Suprapubic skin (tissue), 4 donors: ENCODE data around the gene FAM78A. TPM values are rescaled to one million over a fixed set of nuclear protein-coding genes. Genes with fewer than 3 reads are reported as not detected.
A peak's percentile ranks its signal among the peaks of the same experiment; 100 is the strongest.

Experiments
- DNase-seq, 2 donors: peaks; one replicate each; pipeline ENCODE4 v3.0.0-alpha.2; 2019; ENCODE audit warnings: low spot score in 2 of 2
- H3K27ac ChIP-seq: fragments of 200-600 bp; sonication (generic); one replicate; pipeline ENCODE4 v1.5.1; 2019
- H3K27me3 ChIP-seq: fragments of 200-600 bp; sonication (generic); one replicate; pipeline ENCODE4 v1.5.1; 2019
- H3K36me3 ChIP-seq: fragments of 200-600 bp; sonication (generic); one replicate; pipeline ENCODE4 v1.5.1; 2019
- H3K4me1 ChIP-seq: fragments of 200-600 bp; sonication (generic); one replicate; pipeline ENCODE4 v1.5.1; 2019
- H3K4me3 ChIP-seq: fragments of 200-600 bp; sonication (generic); one replicate; pipeline ENCODE4 v1.5.1; 2019; ENCODE audit warnings: mild to moderate bottlenecking
- H3K9me3 ChIP-seq: fragments of 200-600 bp; sonication (generic); one replicate; pipeline ENCODE4 v1.5.1; 2019
- EP300 ChIP-seq: sonication (generic); formaldehyde crosslinking; IDR thresholded peaks from one replicate; pipeline ENCODE4 v1.6.1; 2017; ENCODE audit warnings: antibody characterized with exemption
- POLR2A ChIP-seq, 2 donors: fragments of 450-650 bp; IDR thresholded peaks; one replicate each; pipeline ENCODE4 v1.6.1; 2017; ENCODE audit warnings: antibody characterized with exemption in 2 of 2, mild to moderate bottlenecking in 2 of 2, moderate library complexity in 2 of 2
- POLR2AphosphoS5 ChIP-seq, 3 donors: sonication (generic); formaldehyde crosslinking; IDR thresholded peaks; one replicate each; pipeline ENCODE4 v1.6.1; 2017; ENCODE audit warnings: antibody characterized with exemption in 3 of 3
- WGBS: methylation state at CpG from one replicate; pipeline ENCODE4 v1.1.5; 2018; 5-methylcytosine and 5-hydroxymethylcytosine counted together
- total RNA-seq, 4 donors: library from RNA; depleted of rRNA; stranded (reverse); fragments of >200 nt; gene quantifications; one replicate each; pipeline ENCODE4 v1.1.0, GENCODE V29; 2016
- TF ChIP-seq, protein P1 (sequence below), 2 donors: fragments of 200-600 bp in 1 of 2; fragments of 450-650 bp in 1 of 2; sonication (generic) in 1 of 2; IDR thresholded peaks; one replicate each; pipeline ENCODE4 v1.5.1; 2016 to 2019; ENCODE audit warnings: antibody characterized with exemption in 2 of 2, mild to moderate bottlenecking in 1 of 2, moderate library complexity in 1 of 2

The FAM78A gene
- total RNA-seq, 4 donors from 2014 or later: 0.81 to 2.0 (median 1.3) TPM

DNA sequence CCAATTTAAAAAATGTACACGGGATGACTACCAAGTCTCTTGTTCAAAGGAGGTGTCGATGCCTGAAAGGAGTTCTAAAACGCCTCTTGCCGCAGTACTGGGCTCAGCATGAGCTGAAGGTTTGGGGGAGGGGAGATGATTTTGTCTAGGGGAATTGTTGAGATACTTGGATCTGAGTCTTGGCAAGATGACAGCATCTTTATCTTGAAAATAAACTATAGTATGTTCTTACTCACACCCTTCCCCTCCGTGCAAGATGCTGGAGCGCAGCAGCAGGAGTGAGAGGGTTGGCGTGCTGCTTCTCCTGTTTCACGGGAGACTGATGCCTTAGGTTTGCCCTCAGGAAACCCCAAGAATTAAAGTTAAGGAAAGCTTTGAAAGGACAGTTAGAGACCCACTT lies 47.3 kb downstream of the FAM78A start:
- Histone ChIP-seq H3K4me1 (peaks cover 12% of the 10 kb centered on the region), H3K36me3 (peaks cover 51% of the 10 kb centered on the region), H3K4me3 (no peak overlapping the region), H3K27ac (no peak overlapping the region), H3K27me3 (no peaks in the 10 kb centered on the region), H3K9me3 (no peaks in the 10 kb centered on the region)
- 77% methylated on average over 8 of the region's 8 CpGs for WGBS
- TF ChIP-seq POLR2AphosphoS5 (IDR thresholded peaks at IDR 0.05): no peak
- TF ChIP-seq POLR2A (IDR thresholded peaks at IDR 0.05): no peak
- TF ChIP-seq, protein P1, sequence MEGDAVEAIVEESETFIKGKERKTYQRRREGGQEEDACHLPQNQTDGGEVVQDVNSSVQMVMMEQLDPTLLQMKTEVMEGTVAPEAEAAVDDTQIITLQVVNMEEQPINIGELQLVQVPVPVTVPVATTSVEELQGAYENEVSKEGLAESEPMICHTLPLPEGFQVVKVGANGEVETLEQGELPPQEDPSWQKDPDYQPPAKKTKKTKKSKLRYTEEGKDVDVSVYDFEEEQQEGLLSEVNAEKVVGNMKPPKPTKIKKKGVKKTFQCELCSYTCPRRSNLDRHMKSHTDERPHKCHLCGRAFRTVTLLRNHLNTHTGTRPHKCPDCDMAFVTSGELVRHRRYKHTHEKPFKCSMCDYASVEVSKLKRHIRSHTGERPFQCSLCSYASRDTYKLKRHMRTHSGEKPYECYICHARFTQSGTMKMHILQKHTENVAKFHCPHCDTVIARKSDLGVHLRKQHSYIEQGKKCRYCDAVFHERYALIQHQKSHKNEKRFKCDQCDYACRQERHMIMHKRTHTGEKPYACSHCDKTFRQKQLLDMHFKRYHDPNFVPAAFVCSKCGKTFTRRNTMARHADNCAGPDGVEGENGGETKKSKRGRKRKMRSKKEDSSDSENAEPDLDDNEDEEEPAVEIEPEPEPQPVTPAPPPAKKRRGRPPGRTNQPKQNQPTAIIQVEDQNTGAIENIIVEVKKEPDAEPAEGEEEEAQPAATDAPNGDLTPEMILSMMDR (IDR thresholded peaks at IDR 0.05): no peak
- TF ChIP-seq EP300: no peak
- no peak for DNase-seq

- peak overlapping the region; percentile 23 for H3K4me3 ChIP-seq
- TF ChIP-seq POLR2AphosphoS5 (IDR thresholded peaks at IDR 0.05): no peak
- TF ChIP-seq, protein P1 (IDR thresholded peaks at IDR 0.05): no peak
- no peak for TF ChIP-seq EP300
- no peak for TF ChIP-seq POLR2A (IDR thresholded peaks at IDR 0.05)
- WGBS: 66% methylated on average over 9 of the region's 9 CpGs
- peaks cover 12% of the 10 kb centered on the region for H3K4me1 ChIP-seq
- no peak for DNase-seq
- no peaks in the 10 kb centered on the region for H3K9me3 ChIP-seq
- no peak overlapping the region for H3K27ac ChIP-seq
- no peaks in the 10 kb centered on the region for H3K27me3 ChIP-seq
- peaks cover 45% of the 10 kb centered on the region for H3K36me3 ChIP-seq
Observed at GRCh38 chr9:131227959-131228460, 48.3 kb downstream of the FAM78A start.

- H3K4me1 ChIP-seq: peaks cover 12% of the 10 kb centered on the region
- H3K9me3 ChIP-seq: no peaks in the 10 kb centered on the region
- no peak overlapping the region for H3K27ac ChIP-seq
- 48% methylated on average over 9 of the region's 9 CpGs for WGBS
- DNase-seq: no peak
- no peak overlapping the region for H3K4me3 ChIP-seq
- H3K27me3 ChIP-seq: no peaks in the 10 kb centered on the region
- TF ChIP-seq POLR2AphosphoS5 (IDR thresholded peaks at IDR 0.05) (no peak), POLR2A (IDR thresholded peaks at IDR 0.05) (no peak), EP300 (no peak)
- TF ChIP-seq, protein P1 (IDR thresholded peaks at IDR 0.05): no peak
- H3K36me3 ChIP-seq: peaks cover 41% of the 10 kb centered on the region
Observed at GRCh38 chr9:131227112-131227958, 49.0 kb downstream of the FAM78A start.

DNA sequence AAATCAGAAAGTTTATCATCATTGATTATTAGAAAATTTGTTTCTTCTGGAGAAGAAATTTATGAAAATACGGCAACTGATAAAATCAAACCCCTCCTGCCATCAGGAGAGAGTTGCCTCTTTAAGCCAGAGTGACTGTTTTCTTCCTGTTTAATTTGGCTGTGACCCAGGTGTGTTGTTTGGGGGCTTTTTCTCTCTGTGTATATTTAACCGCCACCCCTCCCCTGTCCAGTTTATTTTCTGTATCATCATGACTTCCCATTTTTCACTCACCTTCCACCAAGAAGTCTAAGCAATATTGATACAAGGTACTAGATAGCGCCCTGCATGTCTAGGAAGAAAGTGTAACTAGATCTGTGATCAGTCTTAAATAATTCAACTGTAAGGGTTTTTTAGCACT lies 50.1 kb downstream of the FAM78A start:
- H3K36me3 ChIP-seq: peaks cover 33% of the 10 kb centered on the region

DNA sequence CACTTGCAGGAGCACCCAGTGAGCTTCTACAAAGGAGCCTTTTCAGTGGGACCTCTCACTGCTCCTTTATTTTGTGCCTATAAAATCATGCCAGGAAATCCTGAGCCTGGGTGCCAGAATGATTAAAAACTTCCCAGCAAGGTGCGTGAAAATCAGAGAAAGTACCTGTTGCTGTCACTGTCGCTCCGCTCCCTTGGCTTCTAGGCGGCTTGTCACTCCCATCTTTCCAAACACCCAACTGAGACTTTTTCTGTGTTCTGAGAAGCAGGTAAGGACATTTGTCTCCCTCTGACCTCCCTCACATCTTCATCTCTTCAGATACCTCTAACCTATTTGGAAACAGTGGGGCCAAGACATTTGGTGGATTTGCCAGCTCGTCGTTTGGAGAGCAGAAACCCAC lies 53.9 kb downstream of the FAM78A start:
- Histone ChIP-seq H3K9me3 (no peaks in the 10 kb centered on the region), H3K27ac (no peak overlapping the region), H3K27me3 (no peaks in the 10 kb centered on the region), H3K4me1 (peaks cover 7% of the 10 kb centered on the region), H3K4me3 (no peak overlapping the region), H3K36me3 (peaks cover 30% of the 10 kb centered on the region)
- no peak for DNase-seq
- WGBS: 93% methylated on average over 6 of the region's 6 CpGs
- TF ChIP-seq EP300 (no peak), POLR2A (IDR thresholded peaks at IDR 0.05) (no peak), POLR2AphosphoS5 (IDR thresholded peaks at IDR 0.05) (no peak)
- TF ChIP-seq, protein P1 (IDR thresholded peaks at IDR 0.05): no peak

More for the DNA sequence above, 50.1 kb downstream of the FAM78A start:
- Histone ChIP-seq H3K9me3 (no peaks in the 10 kb centered on the region), H3K4me1 (peaks cover 12% of the 10 kb centered on the region), H3K27ac (no peak overlapping the region), H3K27me3 (no peaks in the 10 kb centered on the region), H3K4me3 (no peak overlapping the region)
- DNase-seq: no peak
- TF ChIP-seq, protein P1 (IDR thresholded peaks at IDR 0.05): no peak
- no peak for TF ChIP-seq POLR2A (IDR thresholded peaks at IDR 0.05)
- no peak for TF ChIP-seq EP300
- no peak for TF ChIP-seq POLR2AphosphoS5 (IDR thresholded peaks at IDR 0.05)
- 90% methylated on average over 3 of the region's 3 CpGs for WGBS
